Left ventricle myocardium superior (tissue), 1 donor: ENCODE results near the gene TIMM44. TPM values are rescaled to one million over a fixed set of nuclear protein-coding genes. Genes with fewer than 3 reads are reported as not detected.

Source experiments
- ATAC-seq: fragments of 200-7000 bp; cut with Tn5 transposase; one replicate; pipeline ENCODE4 v1.9.1; 2020; ENCODE audit warnings: mild to moderate bottlenecking, moderate library complexity
- DNase-seq: peaks from one replicate; pipeline ENCODE4 v3.0.0-alpha.2; 2020
- intact Hi-C: fragments of 100-400 bp; cut with micrococcal nuclease; formaldehyde crosslinking; loops from one replicate; pipeline ENCODE4 v1.11.0; 2022
- total RNA-seq: library from RNA; stranded (reverse); fragmentation: NEBNext Ultra II Directional; extraction: Animal tissue kit (Norgen Biotek cat#: 25700); gene quantifications from one replicate; pipeline ENCODE4 v1.2.1, GENCODE V29; 2021
- donor health status: DM: no; HTN: yes; CAD: no; lungs with severe emphysema.

The TIMM44 gene
- total RNA-seq, 1 donor from 2014 or later, result 115 TPM

- peak; percentile 64 for DNase-seq
- intact Hi-C loops, result no loop called here
- ATAC-seq, result no peak
Observed at GRCh38 chr19:7928741-7929701, 14.4 kb downstream of the TIMM44 start.

GRCh38 chr19:7928334-7928706 lies 15.1 kb downstream of the TIMM44 start:
- DNase-seq (peak; percentile 33), ATAC-seq (peak; percentile 31)
- intact Hi-C loops, result no loop called here

- ATAC-seq, result peak; percentile 25
- DNase-seq, result peak; percentile 55
- intact Hi-C loops, result no loop called here
Observed at GRCh38 chr19:7927605-7928333, 15.7 kb downstream of the TIMM44 start.

- peak; percentile 2 for ATAC-seq
- peak; percentile 31 for DNase-seq
- intact Hi-C loops, result no loop called here
Observed at GRCh38 chr19:7926727-7927604, 16.5 kb downstream of the TIMM44 start.

- DNase-seq (peak; percentile 85), ATAC-seq (peak; percentile 46)
- intact Hi-C loops, result no loop called here
Observed at GRCh38 chr19:7926021-7926726, 17.3 kb downstream of the TIMM44 start, which contains the start of gene CTXN1. Gene CTXN1, minus strand, starts transcription at chr19:7926135. Its CDS starts 597 bp downstream, at chr19:7925538.

GRCh38 chr19:7925171-7925851 lies 18.2 kb downstream of the TIMM44 start:
- intact Hi-C loops, result no loop called here
- DNase-seq (peak; percentile 81), ATAC-seq (no peak)

GRCh38 chr19:7924651-7925170 lies 18.8 kb downstream of the TIMM44 start:
- intact Hi-C loops, result no loop called here
- no peak for DNase-seq
- no peak for ATAC-seq

GRCh38 chr19:7924241-7924640 lies 19.2 kb downstream of the TIMM44 start:
- DNase-seq (no peak), ATAC-seq (no peak)
- intact Hi-C loops, result no loop called here

GRCh38 chr19:7923295-7924191 lies 19.9 kb downstream of the TIMM44 start:
- no peak for ATAC-seq
- DNase-seq, result no peak
- intact Hi-C loops, result no loop called here

- DNase-seq, result no peak
- intact Hi-C loops, result no loop called here
- no peak for ATAC-seq
Observed at GRCh38 chr19:7922836-7923195, 20.6 kb downstream of the TIMM44 start.

- ATAC-seq (no peak), DNase-seq (no peak)
- intact Hi-C loops, result no loop called here
Observed at GRCh38 chr19:7921967-7922835, 21.3 kb downstream of the TIMM44 start.

GRCh38 chr19:7921302-7921966 lies 22.0 kb downstream of the TIMM44 start:
- DNase-seq, result no peak
- intact Hi-C loops, result no loop called here
- no peak for ATAC-seq

GRCh38 chr19:7920519-7921301 lies 22.8 kb downstream of the TIMM44 start:
- ATAC-seq, result peak; percentile 84
- intact Hi-C loops, result no loop called here
- DNase-seq, result peak; percentile 100

GRCh38 chr19:7919610-7920518 lies 23.6 kb downstream of the TIMM44 start, which contains the start of gene SNAPC2:
Gene SNAPC2, plus strand, starts transcription at chr19:7920338. Its CDS starts 29 bp downstream, at chr19:7920367.
- intact Hi-C loops, result no loop called here
- ATAC-seq (peak; percentile 72), DNase-seq (peak; percentile 99)
